ENCODE measurements around the gene NFILZ.

DNA sequence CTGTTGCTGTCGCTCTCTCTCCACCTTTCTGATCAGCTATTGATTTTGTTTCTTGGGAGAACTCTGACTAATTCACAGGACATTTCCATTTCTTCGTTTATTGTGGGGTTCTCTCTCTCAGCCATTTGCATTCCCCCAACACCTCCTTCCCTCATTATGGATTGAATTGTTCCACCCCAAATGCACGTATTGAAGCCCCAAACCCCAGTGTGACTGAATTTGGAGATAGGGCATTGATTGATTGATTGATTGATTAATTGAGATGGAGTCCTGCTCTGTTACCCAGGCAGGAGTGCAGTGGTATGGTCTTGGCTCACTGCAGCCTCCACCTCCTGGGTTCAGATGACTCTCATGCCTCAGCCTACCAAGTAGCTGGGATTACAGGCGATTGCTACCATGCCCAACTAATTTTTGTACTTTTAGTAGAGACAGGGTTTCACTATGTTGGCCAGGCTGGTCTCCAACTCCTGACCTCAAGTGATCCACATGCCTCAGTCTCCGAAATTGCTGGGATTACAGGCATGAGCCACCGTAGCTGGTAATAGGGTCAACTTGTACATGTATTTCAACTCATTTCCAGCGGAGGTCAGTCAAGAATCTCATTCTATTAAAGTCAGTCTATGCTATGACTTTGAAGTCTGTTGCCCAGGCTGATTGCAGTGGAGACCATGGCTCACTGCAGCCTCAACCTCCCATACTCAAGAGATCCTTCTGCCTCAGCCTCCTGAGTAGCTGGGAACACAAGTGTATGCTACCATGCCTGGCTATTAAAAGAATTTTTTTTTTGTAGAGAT is 13.6 kb downstream of the NFILZ start:
- TF ChIP-seq CTCF (conservative IDR thresholded peaks at IDR 0.05) (no peak), EZH2 (IDR thresholded peaks at IDR 0.05; ENCODE audit: low read depth) (no peak)
